Effector memory CD8-positive, alpha-beta T cell (primary cell): ENCODE data around the gene PTRHD1.

Source experiments
- ATAC-seq: fragments of 150-1000 bp; cut with Tn5 transposase; replicated peaks from 2 replicates; pipeline ENCODE4 v1.10.0; 2021; ENCODE audit warnings: mild to moderate bottlenecking, moderate library complexity
- DNase-seq, 3 experiments: peaks; one replicate each; pipeline ENCODE4 v3.0.0; 2021
- H3K27ac Mint-ChIP-seq, 2 donors: one replicate each; pipeline ENCODE4 v1.8.0; 2022; ENCODE audit warnings: mild to moderate bottlenecking in 2 of 2, mixed read lengths in 2 of 2, moderate library complexity in 2 of 2
- H3K27me3 Mint-ChIP-seq, 2 donors: one replicate each; pipeline ENCODE4 v1.8.0; 2022; ENCODE audit warnings: mixed read lengths in 2 of 2
- H3K36me3 Mint-ChIP-seq: one replicate; pipeline ENCODE4 v1.8.0; 2022; ENCODE audit warnings: mild to moderate bottlenecking, moderate library complexity, mixed read lengths; ENCODE audit not compliant: insufficient read depth
- H3K4me1 Mint-ChIP-seq, 2 donors: one replicate each; pipeline ENCODE4 v1.8.0; 2022; ENCODE audit warnings: low read depth in 2 of 2, mixed read lengths in 2 of 2
- H3K4me3 Mint-ChIP-seq, 2 donors: one replicate each; pipeline ENCODE4 v1.8.0; 2022; ENCODE audit warnings: mild to moderate bottlenecking in 2 of 2, mixed read lengths in 2 of 2, moderate library complexity in 2 of 2
- H3K9me3 Mint-ChIP-seq, 2 donors: one replicate each; pipeline ENCODE4 v1.8.0; 2022; ENCODE audit warnings: mixed read lengths in 2 of 2

Gene PTRHD1

DNA sequence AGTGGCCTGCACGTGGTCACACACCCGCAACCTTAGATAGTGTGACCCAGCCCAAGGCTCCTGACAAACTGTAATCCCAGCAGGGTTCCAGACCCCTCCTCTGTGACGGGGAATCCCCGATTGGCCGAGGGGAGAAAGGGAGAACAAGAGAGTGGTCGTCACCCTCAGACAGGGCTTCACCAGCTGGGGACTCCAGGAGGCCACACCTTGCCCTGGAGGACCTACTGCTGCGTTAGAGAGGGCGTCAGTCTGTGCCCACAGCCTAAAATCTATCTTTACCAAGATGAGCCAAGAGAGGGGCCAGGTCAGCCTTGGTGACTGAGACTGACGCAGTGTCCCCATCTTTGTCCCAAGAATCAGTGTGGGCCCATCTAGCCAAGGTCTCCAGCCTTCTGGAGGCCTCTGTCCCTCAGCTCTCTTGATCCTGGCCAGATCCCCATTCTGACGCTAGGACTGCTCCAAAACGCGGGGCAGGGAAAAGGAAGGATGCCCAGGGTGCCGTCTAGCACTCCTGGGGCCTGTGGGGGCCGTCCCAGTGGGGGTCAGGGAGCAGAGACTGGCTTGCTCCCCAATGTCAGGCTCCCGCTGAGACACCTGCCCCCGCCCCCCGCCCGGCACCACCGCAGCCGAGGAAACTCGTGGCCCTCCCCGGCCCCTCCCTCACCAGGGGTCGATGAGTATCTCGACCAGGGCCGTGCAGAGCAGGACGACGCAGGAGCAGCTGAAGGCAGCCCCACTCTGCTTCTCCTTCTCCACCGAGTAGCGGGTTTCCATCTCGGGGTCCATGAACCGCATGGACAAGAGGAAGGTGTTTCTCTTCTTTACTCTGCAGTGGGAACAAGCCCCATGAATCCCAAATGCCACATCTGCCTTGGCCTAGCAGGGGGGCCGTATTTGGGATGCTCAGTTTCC is 40.9 kb upstream of the PTRHD1 start:
- Mint-ChIP-seq H3K27me3 (no peaks in the 10 kb centered on the region), H3K36me3 (no peaks in the 10 kb centered on the region), H3K4me3 (no peak overlapping the region), H3K9me3 (no peaks in the 10 kb centered on the region), H3K27ac (peak overlapping the region in 1 of 2 donors; percentile 74), H3K4me1 (no peaks in the 10 kb centered on the region)
- DNase-seq (no peak), ATAC-seq (no peak)

DNA sequence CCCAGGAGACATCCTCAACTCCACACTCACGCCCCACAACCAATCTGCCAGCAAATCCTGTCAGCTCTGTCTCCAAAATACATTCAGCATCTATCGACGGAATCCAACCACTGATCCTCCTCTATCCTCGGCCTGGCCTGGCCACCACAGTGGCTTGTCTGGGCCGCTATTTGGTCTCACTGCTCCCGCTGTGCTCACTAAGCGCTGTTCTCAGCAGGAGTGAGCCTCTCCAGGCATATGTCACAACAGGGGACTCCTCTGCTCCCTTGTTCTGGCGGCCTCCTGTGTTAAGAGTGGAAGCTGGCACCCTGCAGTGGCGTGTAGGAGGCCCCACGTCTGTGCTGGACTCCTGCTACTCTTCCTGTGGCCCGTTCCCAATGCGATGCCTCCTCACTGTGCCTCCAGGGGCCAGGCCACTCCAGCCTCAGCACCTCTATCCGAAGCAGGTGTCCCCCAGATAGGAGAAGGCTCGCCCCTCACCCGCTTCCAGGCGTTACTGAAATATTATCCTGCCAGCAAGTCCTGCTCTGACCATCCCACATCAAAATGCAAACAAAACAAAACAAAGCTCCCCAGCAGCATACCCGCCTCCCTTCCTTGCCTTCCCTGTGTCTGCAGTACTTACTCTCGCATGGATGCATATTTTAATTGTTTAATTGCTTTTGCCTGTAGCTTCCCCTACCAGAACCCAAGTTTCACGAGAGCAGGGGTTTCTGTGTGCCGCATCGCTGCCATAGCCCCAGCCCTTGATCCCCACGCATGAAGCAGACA is 39.9 kb upstream of the PTRHD1 start:
- peaks cover 0 to 2% of the 10 kb centered on the region in 2 donors for H3K4me1 Mint-ChIP-seq
- no peak overlapping the region for H3K4me3 Mint-ChIP-seq
- H3K27me3 Mint-ChIP-seq: no peaks in the 10 kb centered on the region
- no peaks in the 10 kb centered on the region for H3K9me3 Mint-ChIP-seq
- DNase-seq (no peak), ATAC-seq (no peak)
- H3K27ac Mint-ChIP-seq: peak overlapping the region in 1 of 2 donors; percentile 2
- H3K36me3 Mint-ChIP-seq: no peaks in the 10 kb centered on the region

DNA sequence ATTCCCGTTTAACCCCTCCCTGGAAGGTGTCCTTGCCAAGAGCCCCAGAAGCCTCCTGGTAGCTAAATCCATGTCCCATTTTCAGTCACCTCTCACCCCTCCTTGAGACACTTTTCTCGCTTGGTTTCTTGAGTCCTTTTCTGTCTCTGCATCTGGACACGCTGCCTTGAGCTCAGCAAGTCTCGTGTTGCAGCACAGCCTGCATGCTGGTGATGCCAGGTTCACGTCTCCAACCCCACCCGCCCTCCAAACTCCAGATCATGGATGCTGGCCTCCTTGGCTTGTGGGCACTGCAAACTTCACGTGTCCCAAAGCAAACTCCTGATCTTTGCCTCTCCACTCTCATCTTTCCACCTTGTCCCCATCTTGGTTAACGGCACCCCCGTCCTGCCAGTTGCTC is 39.3 kb upstream of the PTRHD1 start:
- H3K9me3 Mint-ChIP-seq: no peaks in the 10 kb centered on the region
- no peaks in the 10 kb centered on the region for H3K36me3 Mint-ChIP-seq
- no peak overlapping the region for H3K4me3 Mint-ChIP-seq
- H3K27ac Mint-ChIP-seq: peak overlapping the region in 1 of 2 donors; percentile 2
- DNase-seq: no peak
- no peaks in the 10 kb centered on the region for H3K27me3 Mint-ChIP-seq
- H3K4me1 Mint-ChIP-seq: peaks cover 4 to 8% of the 10 kb centered on the region in 2 donors
- no peak for ATAC-seq

DNA sequence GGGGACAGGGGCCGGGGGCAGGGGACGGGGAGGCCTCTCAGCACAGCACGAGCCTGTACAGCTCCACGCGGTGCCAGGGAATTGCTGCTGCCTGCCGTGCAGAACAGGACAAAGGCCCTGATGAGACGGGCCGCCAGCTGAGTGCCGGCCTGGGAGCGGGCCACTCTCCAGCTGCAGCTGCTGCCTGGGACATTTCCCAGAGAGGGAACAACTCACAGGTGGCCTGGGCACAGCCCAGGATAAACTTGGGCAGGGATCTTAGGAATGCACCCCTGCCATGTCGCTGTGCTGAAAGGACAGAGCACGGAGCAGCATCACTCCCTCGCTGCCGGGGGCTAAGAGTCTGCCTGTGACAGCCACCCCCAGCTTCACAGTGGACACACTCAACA is 38.9 kb upstream of the PTRHD1 start:
- ATAC-seq: no peak
- H3K4me1 Mint-ChIP-seq: peaks cover 8 to 12% of the 10 kb centered on the region in 2 donors
- DNase-seq: no peak
- no peaks in the 10 kb centered on the region for H3K36me3 Mint-ChIP-seq
- no peak overlapping the region for H3K27ac Mint-ChIP-seq
- no peaks in the 10 kb centered on the region for H3K9me3 Mint-ChIP-seq
- no peak overlapping the region for H3K4me3 Mint-ChIP-seq
- H3K27me3 Mint-ChIP-seq: no peaks in the 10 kb centered on the region

DNA sequence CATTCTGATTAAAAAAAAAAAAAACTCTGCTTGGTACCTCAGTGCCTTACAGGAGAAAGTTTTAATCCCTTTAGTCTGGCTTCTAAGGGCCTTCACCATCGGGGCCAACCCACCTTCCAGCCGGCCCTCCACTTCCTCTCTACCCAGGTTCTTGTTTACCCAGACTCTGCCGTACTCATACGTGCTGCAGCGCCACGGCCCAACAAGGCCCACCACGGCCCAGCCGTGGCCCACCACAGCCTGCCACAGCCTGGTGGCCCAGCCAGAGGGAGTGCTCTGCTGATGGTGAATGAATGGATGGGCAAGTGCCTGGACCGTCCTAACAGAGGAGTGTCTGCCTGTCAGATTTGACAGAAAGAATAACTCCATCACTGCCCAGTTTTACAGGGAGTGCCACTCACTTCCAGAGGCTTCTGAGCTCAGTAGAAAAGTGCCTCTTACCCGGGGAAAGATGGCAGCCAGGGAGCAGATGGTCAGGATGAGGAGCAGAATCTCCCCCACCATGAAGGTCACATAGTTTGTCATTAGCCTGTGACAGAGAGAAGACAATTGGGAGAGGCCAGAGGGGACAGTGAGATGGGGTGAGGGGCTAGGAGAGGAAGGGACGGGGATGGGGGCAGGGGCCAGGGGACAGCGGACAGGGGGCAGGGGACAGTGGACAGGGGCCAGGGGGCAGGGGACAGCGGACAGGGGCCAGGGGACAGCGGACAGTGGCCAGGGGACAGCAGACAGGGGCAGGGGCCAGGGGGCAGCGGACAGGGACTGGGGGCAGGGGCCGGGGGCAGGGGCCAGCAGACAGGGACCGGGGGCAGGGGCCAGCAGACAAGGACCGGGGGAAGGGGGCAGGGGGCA is 38.3 kb upstream of the PTRHD1 start:
- Mint-ChIP-seq H3K27ac (peak overlapping the region in 1 of 2 donors; percentile 24), H3K36me3 (no peaks in the 10 kb centered on the region), H3K4me3 (no peak overlapping the region), H3K27me3 (no peaks in the 10 kb centered on the region), H3K9me3 (no peaks in the 10 kb centered on the region), H3K4me1 (peaks cover 12 to 13% of the 10 kb centered on the region in 2 donors)
- no peak for ATAC-seq
- no peak for DNase-seq

DNA sequence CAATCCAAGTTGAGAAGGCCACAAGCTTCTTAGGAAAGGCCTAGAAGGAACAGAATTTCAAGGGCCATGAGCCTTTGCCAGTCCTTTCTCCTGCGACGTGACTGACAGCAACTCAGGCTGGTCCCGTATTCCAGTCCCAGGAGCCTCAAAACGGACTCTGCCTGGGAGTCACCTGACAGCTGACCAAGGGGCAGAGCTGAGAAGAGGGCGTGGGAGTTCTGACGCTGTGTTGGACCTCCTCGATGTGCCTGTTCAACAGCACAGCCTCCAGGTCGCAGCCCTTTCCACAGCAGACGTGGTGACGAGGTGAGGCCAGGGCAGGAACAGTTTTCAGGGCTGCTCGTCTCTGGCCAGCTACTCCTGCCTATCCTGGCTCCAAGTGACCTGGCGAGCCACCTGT is 37.6 kb upstream of the PTRHD1 start:
- H3K4me1 Mint-ChIP-seq: peaks cover 17 to 18% of the 10 kb centered on the region in 2 donors
- no peaks in the 10 kb centered on the region for H3K9me3 Mint-ChIP-seq
- H3K4me3 Mint-ChIP-seq: no peak overlapping the region
- H3K36me3 Mint-ChIP-seq: peaks cover 3% of the 10 kb centered on the region
- peak overlapping the region in 1 of 2 donors; percentile 24 for H3K27ac Mint-ChIP-seq
- ATAC-seq: no peak
- H3K27me3 Mint-ChIP-seq: no peaks in the 10 kb centered on the region
- no peak for DNase-seq

DNA sequence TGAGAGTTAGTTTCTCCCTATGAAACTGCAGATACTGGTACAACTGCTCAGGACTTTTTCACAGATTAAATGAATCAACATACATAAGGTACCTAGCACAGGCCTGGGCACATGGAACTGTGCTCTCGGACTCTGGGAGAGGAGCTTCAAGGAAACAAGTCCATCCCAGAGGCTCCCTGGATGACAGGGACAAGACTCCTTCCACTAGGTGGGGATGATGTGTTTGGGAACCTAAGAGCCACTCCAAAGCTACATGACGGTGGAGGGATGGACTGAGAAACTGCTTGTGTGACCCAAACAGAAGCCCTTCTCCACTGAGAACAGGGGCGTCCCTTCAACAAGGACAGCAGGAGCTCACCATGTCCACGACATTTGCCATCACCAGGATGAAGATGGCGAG is 37.2 kb upstream of the PTRHD1 start:
- ATAC-seq (no peak), DNase-seq (no peak)
- Mint-ChIP-seq H3K27ac (no peak overlapping the region), H3K4me1 (peaks cover 20 to 21% of the 10 kb centered on the region in 2 donors), H3K36me3 (peaks cover 3% of the 10 kb centered on the region), H3K27me3 (no peaks in the 10 kb centered on the region), H3K4me3 (no peak overlapping the region), H3K9me3 (no peaks in the 10 kb centered on the region)

DNA sequence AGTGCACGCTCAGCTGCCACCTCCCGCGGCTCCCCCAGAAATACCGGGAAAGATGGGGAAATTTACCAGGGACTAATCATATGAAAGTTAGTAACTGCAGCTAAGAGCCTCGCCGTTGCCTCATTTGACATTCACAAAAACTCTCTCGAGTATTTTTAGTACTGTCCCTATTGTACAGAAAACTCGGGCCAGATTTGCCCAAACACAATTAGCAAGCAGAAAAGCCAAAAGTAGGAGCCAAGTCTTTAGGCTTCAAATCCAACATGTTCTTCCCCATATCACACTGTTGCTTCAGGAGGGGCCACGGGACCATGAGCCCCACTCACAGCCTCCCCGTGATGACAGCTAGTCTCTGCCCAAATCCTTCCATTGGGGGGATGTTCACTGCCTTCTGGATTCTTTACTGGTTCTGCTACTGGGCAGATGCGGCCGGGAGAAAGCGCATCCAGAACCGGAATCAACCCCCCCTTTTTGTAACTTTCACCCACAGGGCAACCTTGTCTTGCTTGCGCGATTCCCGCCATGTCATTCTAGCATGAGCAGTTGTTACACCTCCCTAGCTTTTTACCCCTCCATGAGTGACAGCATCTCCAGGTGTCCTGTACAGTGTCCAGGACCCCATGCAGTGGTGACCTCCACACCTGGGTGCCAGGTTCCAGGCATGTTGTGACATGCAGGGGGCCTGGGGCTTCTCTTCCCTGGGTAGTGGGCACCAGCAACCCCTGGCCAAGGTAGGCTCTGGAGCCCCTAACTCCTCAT is 35.2 kb upstream of the PTRHD1 start:
- DNase-seq: no peak
- H3K9me3 Mint-ChIP-seq: no peaks in the 10 kb centered on the region
- H3K36me3 Mint-ChIP-seq: peaks cover 3% of the 10 kb centered on the region
- peaks cover 20 to 21% of the 10 kb centered on the region in 2 donors for H3K4me1 Mint-ChIP-seq
- ATAC-seq: no peak
- H3K4me3 Mint-ChIP-seq: no peak overlapping the region
- no peaks in the 10 kb centered on the region for H3K27me3 Mint-ChIP-seq
- peak overlapping the region in 1 of 2 donors; percentile 32 for H3K27ac Mint-ChIP-seq

DNA sequence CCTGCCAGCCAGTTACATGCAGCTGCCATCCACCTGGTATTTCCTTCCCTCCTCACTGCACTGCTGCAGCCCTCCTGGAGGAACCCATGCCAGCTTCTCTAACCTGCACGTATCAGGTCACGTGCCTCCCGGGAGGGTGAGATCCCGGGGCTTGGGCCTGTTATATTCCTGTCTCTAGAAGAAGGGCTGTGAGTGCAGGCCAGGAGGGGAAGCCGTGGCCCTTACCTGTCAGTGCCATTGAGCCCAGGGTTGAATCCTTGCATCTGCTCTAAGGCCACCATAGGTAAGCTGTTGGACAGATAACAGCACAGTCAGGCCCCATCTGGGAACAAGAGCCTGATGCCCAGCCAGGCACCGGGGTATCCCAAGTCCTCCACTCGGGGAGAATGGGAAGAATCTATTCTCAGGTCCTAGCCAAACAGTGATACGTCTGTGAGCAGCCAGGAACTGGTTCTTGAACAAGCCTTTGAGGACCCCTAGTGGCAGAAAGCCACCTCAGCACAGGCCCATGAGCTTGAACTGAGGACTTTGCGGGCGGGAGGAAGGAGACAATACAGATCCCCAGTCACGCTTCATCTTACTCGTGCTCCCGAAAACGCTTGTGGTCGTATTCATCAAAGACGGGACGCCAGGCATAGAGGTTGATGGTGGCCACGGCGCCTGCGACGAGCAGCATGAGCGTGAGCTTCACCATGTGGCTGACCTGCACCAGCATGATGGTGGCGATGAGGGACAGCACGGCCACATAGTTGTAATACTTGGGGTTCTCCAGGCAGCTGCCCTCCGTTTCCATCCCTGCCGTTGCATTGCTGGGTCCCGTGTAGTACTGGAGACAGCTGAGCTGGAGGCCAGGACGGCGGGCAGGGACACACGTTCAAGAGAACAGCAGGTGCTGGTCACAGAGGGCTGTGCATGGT is 34.4 kb upstream of the PTRHD1 start:
- Mint-ChIP-seq H3K9me3 (no peaks in the 10 kb centered on the region), H3K27ac (peak overlapping the region; percentile 32 to 81), H3K4me3 (no peak overlapping the region), H3K4me1 (peaks cover 20 to 21% of the 10 kb centered on the region in 2 donors), H3K27me3 (no peaks in the 10 kb centered on the region), H3K36me3 (peaks cover 3% of the 10 kb centered on the region)
- peak; percentile 66 to 76 (median 68) for DNase-seq
- peak; percentile 94 for ATAC-seq

DNA sequence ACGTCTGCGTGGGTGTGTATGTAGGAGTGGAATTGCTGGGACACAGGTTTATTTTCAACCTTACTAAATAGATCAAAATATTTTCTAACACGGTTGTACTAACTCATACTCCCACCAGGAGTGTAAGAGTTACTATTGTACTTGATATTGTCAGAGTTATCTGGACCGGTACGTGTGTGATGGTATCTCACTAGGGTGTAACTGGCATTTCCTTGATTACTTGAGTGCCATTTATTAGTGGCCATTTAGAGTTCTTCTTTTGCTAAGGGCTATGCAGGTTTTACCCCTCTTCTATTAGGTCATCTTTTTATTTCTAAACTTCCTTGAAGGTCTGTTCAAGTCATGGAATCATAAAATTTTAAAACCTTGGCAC is 33.6 kb upstream of the PTRHD1 start:
- Mint-ChIP-seq H3K9me3 (no peaks in the 10 kb centered on the region), H3K27me3 (no peaks in the 10 kb centered on the region), H3K4me1 (peaks cover 20 to 21% of the 10 kb centered on the region in 2 donors), H3K27ac (peak overlapping the region; percentile 75 to 81), H3K4me3 (no peak overlapping the region), H3K36me3 (peaks cover 10% of the 10 kb centered on the region)
- ATAC-seq (no peak), DNase-seq (no peak)

DNA sequence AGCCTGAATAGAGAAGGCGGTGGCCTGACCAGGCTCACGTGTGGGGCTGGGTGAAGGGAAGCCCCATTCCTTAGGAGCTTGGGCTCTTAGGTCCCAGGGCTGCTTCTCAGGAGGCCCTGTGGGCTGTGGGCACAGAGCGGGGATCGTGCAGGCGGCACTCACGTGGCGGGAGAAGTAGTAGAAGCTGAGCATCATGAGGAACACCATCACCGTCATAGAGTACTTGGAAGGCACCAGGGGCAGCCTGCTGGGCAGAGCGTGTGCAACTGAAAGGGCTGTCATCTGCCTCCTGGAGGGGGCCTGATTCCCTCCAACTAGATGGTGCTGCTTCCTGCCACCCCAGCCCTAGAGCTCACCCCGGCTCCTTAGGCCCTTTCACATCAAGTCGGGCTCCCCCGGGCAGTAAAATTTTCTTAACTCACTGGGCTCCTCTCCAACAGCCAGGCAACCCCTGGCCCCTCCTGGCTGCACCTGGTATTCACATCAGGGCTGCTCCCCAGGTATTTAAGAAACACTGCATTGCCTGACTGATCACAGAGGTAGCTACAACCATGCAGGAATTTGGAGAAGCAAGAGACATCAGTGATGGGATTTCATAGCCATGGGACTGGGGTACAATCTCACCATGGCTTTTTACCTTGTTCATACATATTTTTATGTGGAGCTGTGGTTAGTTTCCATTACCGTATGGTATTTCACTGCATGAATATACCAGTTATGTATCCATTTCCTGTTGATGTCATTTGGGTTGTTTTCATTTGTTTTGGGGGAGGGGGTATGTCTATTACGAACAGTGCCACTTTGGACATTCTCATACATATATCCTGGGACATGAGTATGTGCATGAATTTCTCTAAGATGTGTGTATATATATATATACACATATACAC is 32.9 kb upstream of the PTRHD1 start:
- peaks cover 20 to 21% of the 10 kb centered on the region in 2 donors for H3K4me1 Mint-ChIP-seq
- no peaks in the 10 kb centered on the region for H3K27me3 Mint-ChIP-seq
- H3K27ac Mint-ChIP-seq: peak overlapping the region; percentile 75 to 81
- DNase-seq (no peak), ATAC-seq (no peak)
- H3K4me3 Mint-ChIP-seq: no peak overlapping the region
- peaks cover 13% of the 10 kb centered on the region for H3K36me3 Mint-ChIP-seq
- no peaks in the 10 kb centered on the region for H3K9me3 Mint-ChIP-seq
